DND-41 (cell line): ENCODE data around the gene BOD1L2.

Source experiments
- EZH2 ChIP-seq: IDR thresholded peaks from 3 replicates; pipeline ENCODE4 v1.6.1; 2012; ENCODE audit warnings: borderline replicate concordance, low read depth, mild to moderate bottlenecking, moderate library complexity, low read length, inconsistent platforms; ENCODE audit not compliant: severe bottlenecking
- TF ChIP-seq, protein P1 (sequence below): IDR thresholded peaks from 2 replicates; pipeline ENCODE4 v1.5.1; 2012; ENCODE audit warnings: borderline replicate concordance, low read length, moderate library complexity, mild to moderate bottlenecking; ENCODE audit not compliant: poor library complexity, severe bottlenecking; ENCODE audit errors: extremely low read depth

DNA sequence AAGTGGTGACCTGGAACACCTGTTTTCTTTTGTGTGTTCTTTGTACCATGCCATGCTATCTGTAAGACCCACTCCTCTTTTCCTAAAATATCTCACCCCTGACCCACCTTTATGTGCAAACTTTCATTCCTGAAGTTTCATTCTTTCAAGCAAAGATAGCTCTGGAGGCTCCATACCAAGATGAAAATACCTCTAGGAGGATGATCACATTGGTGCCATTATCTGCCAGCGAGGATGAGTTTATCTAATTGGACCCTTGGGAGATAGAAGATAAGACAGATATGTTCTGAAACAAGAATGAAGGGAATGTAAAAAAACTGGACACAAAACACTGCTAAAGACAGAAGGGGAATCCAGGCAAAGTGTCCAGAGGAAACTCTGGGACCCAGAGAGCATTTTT is 24.1 kb downstream of the BOD1L2 start:
- TF ChIP-seq, protein P1, sequence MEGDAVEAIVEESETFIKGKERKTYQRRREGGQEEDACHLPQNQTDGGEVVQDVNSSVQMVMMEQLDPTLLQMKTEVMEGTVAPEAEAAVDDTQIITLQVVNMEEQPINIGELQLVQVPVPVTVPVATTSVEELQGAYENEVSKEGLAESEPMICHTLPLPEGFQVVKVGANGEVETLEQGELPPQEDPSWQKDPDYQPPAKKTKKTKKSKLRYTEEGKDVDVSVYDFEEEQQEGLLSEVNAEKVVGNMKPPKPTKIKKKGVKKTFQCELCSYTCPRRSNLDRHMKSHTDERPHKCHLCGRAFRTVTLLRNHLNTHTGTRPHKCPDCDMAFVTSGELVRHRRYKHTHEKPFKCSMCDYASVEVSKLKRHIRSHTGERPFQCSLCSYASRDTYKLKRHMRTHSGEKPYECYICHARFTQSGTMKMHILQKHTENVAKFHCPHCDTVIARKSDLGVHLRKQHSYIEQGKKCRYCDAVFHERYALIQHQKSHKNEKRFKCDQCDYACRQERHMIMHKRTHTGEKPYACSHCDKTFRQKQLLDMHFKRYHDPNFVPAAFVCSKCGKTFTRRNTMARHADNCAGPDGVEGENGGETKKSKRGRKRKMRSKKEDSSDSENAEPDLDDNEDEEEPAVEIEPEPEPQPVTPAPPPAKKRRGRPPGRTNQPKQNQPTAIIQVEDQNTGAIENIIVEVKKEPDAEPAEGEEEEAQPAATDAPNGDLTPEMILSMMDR, result no peak
- no peak for TF ChIP-seq EZH2
